ENCODE data around the gene PORCN.
A peak's percentile ranks its signal among the peaks of the same experiment; 100 is the strongest.

Gene PORCN

DNA sequence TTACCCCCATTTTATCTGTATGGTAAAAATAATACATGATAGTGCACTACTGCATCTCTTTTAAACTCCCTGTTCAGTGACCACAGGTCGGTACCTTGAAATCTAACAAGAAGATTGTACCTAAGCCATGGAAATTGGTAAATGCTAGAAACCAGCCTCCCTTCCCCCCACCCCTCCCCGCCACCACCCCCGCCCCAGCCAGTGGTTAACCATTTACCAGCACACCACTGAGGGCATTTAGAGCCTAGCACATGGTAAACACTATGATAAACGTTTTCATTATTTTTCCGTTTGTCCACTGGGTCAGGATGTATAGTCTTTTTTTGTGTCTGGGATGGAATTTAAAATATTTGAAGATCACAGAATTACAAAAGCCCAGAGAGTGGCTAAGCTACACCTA lies 33.5 kb upstream of the PORCN start:
- WGBS, 2 experiments = 40 to 50% methylated on average over 1 of the region's 5 CpGs

GRCh38 chrX:48475774-48476577 lies 32.8 kb upstream of the PORCN start, which contains the start of gene FTSJ1:
Gene FTSJ1, plus strand, starts transcription at chrX:48476199. Its CDS starts 1,849 bp downstream, at chrX:48478048.
- no peak within 1 kb of the TSS for H3K27ac ChIP-seq (ENCODE audit: insufficient read depth, low read depth, low read length, poor library complexity, severe bottlenecking)
- H3K36me3 ChIP-seq (ENCODE audit: control insufficient read depth, insufficient read depth, low read length) = no peaks in the 10 kb centered on the region
- H3K4me3 ChIP-seq (ENCODE audit: insufficient read depth, low read depth, low read length) = peak within 1 kb of the TSS; percentile 67
- WGBS, 2 experiments = 0 to 1% methylated on average over 75 of the region's 75 CpGs
- peaks cover 9% of the 10 kb centered on the region for H3K4me1 ChIP-seq (ENCODE audit: control insufficient read depth, insufficient read depth, low read length)
- H3K27me3 ChIP-seq (ENCODE audit: control insufficient read depth, insufficient read depth, low read length, poor library complexity, severe bottlenecking) = no peaks in the 10 kb centered on the region
- no peaks in the 10 kb centered on the region for H3K9me3 ChIP-seq (ENCODE audit: control insufficient read depth, low read length)

More for the DNA sequence above, 33.5 kb upstream of the PORCN start:
- Histone ChIP-seq H3K9me3 (ENCODE audit: control insufficient read depth, low read length) (no peaks in the 10 kb centered on the region), H3K36me3 (ENCODE audit: control insufficient read depth, insufficient read depth, low read length) (no peaks in the 10 kb centered on the region), H3K27ac (ENCODE audit: insufficient read depth, low read depth, low read length, poor library complexity, severe bottlenecking) (no peak overlapping the region), H3K4me1 (ENCODE audit: control insufficient read depth, insufficient read depth, low read length) (peaks cover 9% of the 10 kb centered on the region), H3K27me3 (ENCODE audit: control insufficient read depth, insufficient read depth, low read length, poor library complexity, severe bottlenecking) (no peaks in the 10 kb centered on the region), H3K4me3 (ENCODE audit: insufficient read depth, low read depth, low read length) (peak overlapping the region; percentile 67)

- Histone ChIP-seq H3K27ac (ENCODE audit: insufficient read depth, low read depth, low read length, poor library complexity, severe bottlenecking) (no peak overlapping the region), H3K4me1 (ENCODE audit: control insufficient read depth, insufficient read depth, low read length) (peaks cover 9% of the 10 kb centered on the region), H3K36me3 (ENCODE audit: control insufficient read depth, insufficient read depth, low read length) (no peaks in the 10 kb centered on the region), H3K27me3 (ENCODE audit: control insufficient read depth, insufficient read depth, low read length, poor library complexity, severe bottlenecking) (no peaks in the 10 kb centered on the region), H3K9me3 (ENCODE audit: control insufficient read depth, low read length) (no peaks in the 10 kb centered on the region), H3K4me3 (ENCODE audit: insufficient read depth, low read depth, low read length) (peak overlapping the region; percentile 67)
- 62 to 70% methylated on average over 4 of the region's 4 CpGs for WGBS, 2 experiments
These were observed 31.9 kb upstream of the PORCN start for GRCh38 chrX:48476919-48477318.

DNA sequence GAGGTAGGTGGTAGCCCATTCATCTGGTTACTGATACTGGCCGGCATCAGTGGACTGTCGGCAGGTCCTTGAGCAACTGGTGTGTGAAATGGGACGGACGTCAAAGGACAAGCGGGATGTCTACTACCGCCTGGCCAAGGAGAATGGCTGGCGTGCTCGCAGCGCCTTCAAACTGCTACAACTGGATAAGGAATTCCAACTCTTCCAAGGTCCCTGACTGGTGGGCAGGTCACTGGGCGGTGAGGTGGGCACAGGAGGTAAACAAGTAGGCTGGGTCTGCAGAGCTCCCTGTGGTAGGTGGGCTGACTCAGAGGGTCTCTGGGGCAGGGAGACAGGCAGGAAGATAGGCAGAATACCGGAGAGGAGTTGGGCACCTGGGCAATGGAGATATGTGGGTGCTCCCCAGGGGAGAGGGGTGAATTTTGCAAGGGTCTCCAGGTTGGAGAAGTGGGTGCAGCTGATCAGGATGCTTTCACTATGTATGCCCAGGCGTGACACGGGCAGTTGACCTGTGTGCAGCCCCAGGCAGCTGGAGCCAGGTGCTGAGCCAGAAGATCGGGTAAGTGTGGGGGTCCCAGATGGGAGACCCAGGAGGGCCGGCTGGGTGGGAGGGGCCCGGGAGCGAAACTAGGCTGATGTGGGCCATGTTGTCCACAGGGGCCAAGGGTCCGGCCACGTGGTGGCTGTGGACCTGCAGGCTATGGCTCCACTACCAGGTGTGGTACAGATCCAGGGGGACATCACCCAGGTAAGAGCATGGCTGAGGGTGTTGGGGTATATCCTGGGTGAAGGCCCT lies 30.6 kb upstream of the PORCN start:
- Histone ChIP-seq H3K4me1 (ENCODE audit: control insufficient read depth, insufficient read depth, low read length) (peaks cover 8% of the 10 kb centered on the region), H3K9me3 (ENCODE audit: control insufficient read depth, low read length) (no peaks in the 10 kb centered on the region), H3K4me3 (ENCODE audit: insufficient read depth, low read depth, low read length) (no peak overlapping the region), H3K27me3 (ENCODE audit: control insufficient read depth, insufficient read depth, low read length, poor library complexity, severe bottlenecking) (no peaks in the 10 kb centered on the region), H3K27ac (ENCODE audit: insufficient read depth, low read depth, low read length, poor library complexity, severe bottlenecking) (no peak overlapping the region), H3K36me3 (ENCODE audit: control insufficient read depth, insufficient read depth, low read length) (peaks cover 6% of the 10 kb centered on the region)
- WGBS, 2 experiments = 96% methylated on average over 19 of the region's 19 CpGs

DNA sequence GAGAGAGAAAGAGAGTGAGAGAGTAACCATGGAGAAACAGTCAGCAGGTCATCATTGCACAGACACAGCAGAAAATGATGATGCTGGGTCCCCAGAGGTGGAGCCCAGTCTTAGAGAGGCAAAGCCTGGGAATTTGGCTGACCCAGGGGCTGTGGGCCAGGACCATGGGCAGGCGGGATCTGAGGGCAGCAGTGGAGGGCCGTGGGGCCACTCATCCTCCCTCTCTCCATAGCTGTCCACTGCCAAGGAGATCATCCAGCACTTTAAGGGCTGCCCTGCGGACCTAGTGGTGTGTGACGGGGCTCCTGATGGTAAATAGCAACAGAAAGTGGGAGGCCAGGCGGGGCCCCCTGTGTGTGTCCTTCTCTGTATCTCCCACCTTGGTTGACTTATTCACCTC lies 30.0 kb upstream of the PORCN start:
- Histone ChIP-seq H3K9me3 (ENCODE audit: control insufficient read depth, low read length) (no peaks in the 10 kb centered on the region), H3K27ac (ENCODE audit: insufficient read depth, low read depth, low read length, poor library complexity, severe bottlenecking) (no peak overlapping the region), H3K27me3 (ENCODE audit: control insufficient read depth, insufficient read depth, low read length, poor library complexity, severe bottlenecking) (no peaks in the 10 kb centered on the region), H3K4me3 (ENCODE audit: insufficient read depth, low read depth, low read length) (no peak overlapping the region), H3K4me1 (ENCODE audit: control insufficient read depth, insufficient read depth, low read length) (peaks cover 2% of the 10 kb centered on the region), H3K36me3 (ENCODE audit: control insufficient read depth, insufficient read depth, low read length) (peaks cover 6% of the 10 kb centered on the region)
- 84 to 96% methylated on average over 5 of the region's 5 CpGs for WGBS, 2 experiments

GRCh38 chrX:48480142-48480541 lies 28.6 kb upstream of the PORCN start:
- H3K27ac ChIP-seq (ENCODE audit: insufficient read depth, low read depth, low read length, poor library complexity, severe bottlenecking) = no peak overlapping the region
- H3K4me1 ChIP-seq (ENCODE audit: control insufficient read depth, insufficient read depth, low read length) = no peaks in the 10 kb centered on the region
- no peak overlapping the region for H3K4me3 ChIP-seq (ENCODE audit: insufficient read depth, low read depth, low read length)
- 94 to 95% methylated on average over 3 of the region's 3 CpGs for WGBS, 2 experiments
- H3K9me3 ChIP-seq (ENCODE audit: control insufficient read depth, low read length) = no peaks in the 10 kb centered on the region
- peaks cover 6% of the 10 kb centered on the region for H3K36me3 ChIP-seq (ENCODE audit: control insufficient read depth, insufficient read depth, low read length)
- no peaks in the 10 kb centered on the region for H3K27me3 ChIP-seq (ENCODE audit: control insufficient read depth, insufficient read depth, low read length, poor library complexity, severe bottlenecking)

DNA sequence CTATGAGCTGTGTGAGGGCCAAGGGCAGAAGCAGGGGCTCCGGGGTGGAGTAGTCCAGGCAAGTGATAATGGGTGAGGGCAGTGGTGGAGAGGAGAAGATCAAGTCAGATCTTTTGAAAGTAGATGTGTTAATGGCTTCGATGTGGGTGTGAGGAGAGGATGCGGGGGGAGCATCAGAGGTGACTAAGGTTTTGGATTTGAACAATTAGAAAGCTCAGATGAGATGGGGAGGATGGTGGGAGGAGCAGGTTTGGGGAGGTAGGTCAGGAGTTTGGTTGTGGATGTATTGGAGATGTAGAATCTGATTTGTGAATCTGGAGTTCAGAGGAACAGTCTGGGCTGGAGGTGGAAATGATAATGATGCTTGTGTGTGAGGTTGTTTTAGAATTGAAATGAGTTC lies 28.2 kb upstream of the PORCN start:
- 96 to 99% methylated on average over 3 of the region's 3 CpGs for WGBS, 2 experiments
- H3K36me3 ChIP-seq (ENCODE audit: control insufficient read depth, insufficient read depth, low read length) = peaks cover 6% of the 10 kb centered on the region

DNA sequence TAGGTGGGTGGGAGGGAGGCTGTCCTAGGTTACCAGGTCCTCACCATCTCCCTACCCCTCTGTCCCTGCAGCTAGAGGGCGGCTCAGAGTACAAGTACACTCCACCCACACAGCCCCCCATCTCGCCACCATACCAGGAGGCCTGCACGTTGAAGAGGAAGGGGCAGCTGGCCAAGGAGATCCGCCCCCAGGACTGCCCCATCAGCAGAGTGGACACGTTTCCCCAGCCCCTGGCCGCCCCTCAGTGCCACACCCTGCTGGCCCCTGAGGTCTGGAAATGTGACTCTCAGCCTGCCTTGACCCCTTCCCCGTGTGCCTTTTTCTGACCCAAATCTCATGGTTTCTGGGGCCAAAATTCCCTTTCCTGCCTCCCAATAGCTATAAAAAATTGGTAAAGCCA lies 26.3 kb upstream of the PORCN start:
- WGBS, 2 experiments = 94 to 96% methylated on average over 7 of the region's 7 CpGs

More for the DNA sequence above, 28.2 kb upstream of the PORCN start:
- H3K4me3 ChIP-seq (ENCODE audit: insufficient read depth, low read depth, low read length) = no peak overlapping the region
- H3K27ac ChIP-seq (ENCODE audit: insufficient read depth, low read depth, low read length, poor library complexity, severe bottlenecking) = no peak overlapping the region
- H3K4me1 ChIP-seq (ENCODE audit: control insufficient read depth, insufficient read depth, low read length) = no peaks in the 10 kb centered on the region
- H3K27me3 ChIP-seq (ENCODE audit: control insufficient read depth, insufficient read depth, low read length, poor library complexity, severe bottlenecking) = no peaks in the 10 kb centered on the region
- no peaks in the 10 kb centered on the region for H3K9me3 ChIP-seq (ENCODE audit: control insufficient read depth, low read length)

DNA sequence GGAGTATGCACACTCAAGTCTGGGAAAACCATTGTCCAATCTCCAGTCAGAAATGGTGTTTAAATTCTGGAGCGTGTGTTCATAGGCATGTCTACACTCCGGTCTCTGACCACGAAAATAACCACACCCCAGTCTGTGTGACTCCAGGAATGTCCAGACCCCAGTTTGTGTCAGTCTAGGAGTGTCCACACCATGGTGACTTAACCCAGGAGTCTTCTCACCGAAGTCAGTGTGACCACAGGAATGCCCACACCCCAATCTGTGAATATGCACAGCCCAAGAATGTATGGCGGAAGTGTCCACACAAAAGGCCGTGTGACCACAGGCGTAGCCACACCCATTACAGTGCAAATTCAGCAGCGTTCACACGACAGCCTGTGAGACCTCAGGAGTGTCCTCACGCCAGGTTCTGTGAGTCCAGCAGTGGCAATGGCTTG lies 21.4 kb upstream of the PORCN start:
- Histone ChIP-seq H3K4me3 (ENCODE audit: insufficient read depth, low read depth, low read length) (no peak overlapping the region), H3K27me3 (ENCODE audit: control insufficient read depth, insufficient read depth, low read length, poor library complexity, severe bottlenecking) (no peaks in the 10 kb centered on the region), H3K9me3 (ENCODE audit: control insufficient read depth, low read length) (no peaks in the 10 kb centered on the region), H3K36me3 (ENCODE audit: control insufficient read depth, insufficient read depth, low read length) (peaks cover 2% of the 10 kb centered on the region), H3K4me1 (ENCODE audit: control insufficient read depth, insufficient read depth, low read length) (no peaks in the 10 kb centered on the region), H3K27ac (ENCODE audit: insufficient read depth, low read depth, low read length, poor library complexity, severe bottlenecking) (no peak overlapping the region)
- 96% methylated on average over 10 of the region's 10 CpGs for WGBS, 2 experiments

More for the DNA sequence above, 26.3 kb upstream of the PORCN start:
- no peak overlapping the region for H3K4me3 ChIP-seq (ENCODE audit: insufficient read depth, low read depth, low read length)
- peaks cover 6% of the 10 kb centered on the region for H3K36me3 ChIP-seq (ENCODE audit: control insufficient read depth, insufficient read depth, low read length)
- no peaks in the 10 kb centered on the region for H3K4me1 ChIP-seq (ENCODE audit: control insufficient read depth, insufficient read depth, low read length)
- no peaks in the 10 kb centered on the region for H3K27me3 ChIP-seq (ENCODE audit: control insufficient read depth, insufficient read depth, low read length, poor library complexity, severe bottlenecking)
- H3K9me3 ChIP-seq (ENCODE audit: control insufficient read depth, low read length) = no peaks in the 10 kb centered on the region
- H3K27ac ChIP-seq (ENCODE audit: insufficient read depth, low read depth, low read length, poor library complexity, severe bottlenecking) = no peak overlapping the region

GRCh38 chrX:48488034-48488433 lies 20.8 kb upstream of the PORCN start:
- 88 to 91% methylated on average over 3 of the region's 3 CpGs for WGBS, 2 experiments

More at GRCh38 chrX:48488034-48488433, 20.8 kb upstream of the PORCN start:
- H3K4me1 ChIP-seq (ENCODE audit: control insufficient read depth, insufficient read depth, low read length) = no peaks in the 10 kb centered on the region
- H3K27ac ChIP-seq (ENCODE audit: insufficient read depth, low read depth, low read length, poor library complexity, severe bottlenecking) = no peak overlapping the region
- no peaks in the 10 kb centered on the region for H3K9me3 ChIP-seq (ENCODE audit: control insufficient read depth, low read length)
- no peak overlapping the region for H3K4me3 ChIP-seq (ENCODE audit: insufficient read depth, low read depth, low read length)
- H3K27me3 ChIP-seq (ENCODE audit: control insufficient read depth, insufficient read depth, low read length, poor library complexity, severe bottlenecking) = no peaks in the 10 kb centered on the region
- H3K36me3 ChIP-seq (ENCODE audit: control insufficient read depth, insufficient read depth, low read length) = no peaks in the 10 kb centered on the region
